ENCODE measurements around the gene SLFNL1. TPM values are rescaled to one million over a fixed set of nuclear protein-coding genes. Genes with fewer than 3 reads are reported as not detected.
A peak's percentile ranks its signal among the peaks of the same experiment; 100 is the strongest.

Gene SLFNL1
- under 1 TPM; 0.18 to 0.33 TPM for total RNA-seq

DNA sequence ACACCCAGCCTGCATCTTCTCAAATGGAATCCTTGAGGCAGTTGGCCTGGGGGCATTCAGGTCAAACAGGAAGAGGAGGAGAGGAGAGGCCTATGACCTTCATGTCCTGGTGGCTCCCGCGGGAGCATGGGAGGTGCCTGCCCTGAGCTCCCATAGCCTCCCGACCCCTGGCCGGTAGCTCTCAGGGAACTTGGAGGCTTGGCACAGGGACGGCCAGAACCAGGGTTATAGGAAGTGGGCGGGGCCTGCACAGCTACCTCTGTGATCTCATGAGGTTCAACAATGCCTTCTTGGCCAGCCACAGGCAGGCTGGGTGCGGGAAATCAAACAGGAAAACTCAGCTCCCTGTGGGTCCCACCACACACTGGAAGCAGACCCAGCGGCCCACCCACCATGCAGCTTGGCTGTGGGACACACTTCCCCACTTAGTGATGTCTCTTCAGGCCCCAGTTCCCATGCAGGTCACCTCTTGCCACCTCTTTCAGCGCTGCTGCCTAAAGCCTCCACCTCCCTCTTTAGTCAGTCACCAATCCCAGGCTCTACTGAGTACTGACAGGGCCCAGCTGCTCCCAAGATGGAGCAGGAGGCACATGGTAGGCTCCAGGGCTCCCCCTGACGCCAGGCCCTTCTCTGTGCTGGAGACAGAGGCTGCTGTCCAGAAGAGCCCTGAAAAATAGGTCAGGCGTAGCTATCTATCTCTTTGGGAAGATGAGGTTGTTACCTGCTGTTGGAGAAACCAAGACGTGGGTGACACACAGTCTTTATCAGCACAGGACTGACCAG, at the start of gene SLFNL1:
Gene SLFNL1, minus strand, starts transcription at position 200 of the 783 bp plus-strand sequence. CDS start 1,065 bp downstream, outside the sequence.
- no peak within 1 kb of the TSS for H3K4me3 Mint-ChIP-seq
- no peak for DNase-seq
- ChIA-PET CTCF (no interaction called here), POLR2A (interaction anchor here (1.4 to 2.0 kb wide), 4 partner anchors 14 to 42 kb away, joined by 4 to 10 read pairs (median 4); partner anchors contain the start of gene CTPS1)
- H3K9me3 Mint-ChIP-seq = no peaks in the 10 kb centered on the region
- H3K27me3 Mint-ChIP-seq = no peaks in the 10 kb centered on the region
- H3K36me3 Mint-ChIP-seq (ENCODE audit: low read depth) = peaks cover 11% of the 10 kb centered on the region
- peaks cover 11% of the 10 kb centered on the region for H3K4me1 Mint-ChIP-seq
- no peak within 1 kb of the TSS for H3K27ac Mint-ChIP-seq

DNA sequence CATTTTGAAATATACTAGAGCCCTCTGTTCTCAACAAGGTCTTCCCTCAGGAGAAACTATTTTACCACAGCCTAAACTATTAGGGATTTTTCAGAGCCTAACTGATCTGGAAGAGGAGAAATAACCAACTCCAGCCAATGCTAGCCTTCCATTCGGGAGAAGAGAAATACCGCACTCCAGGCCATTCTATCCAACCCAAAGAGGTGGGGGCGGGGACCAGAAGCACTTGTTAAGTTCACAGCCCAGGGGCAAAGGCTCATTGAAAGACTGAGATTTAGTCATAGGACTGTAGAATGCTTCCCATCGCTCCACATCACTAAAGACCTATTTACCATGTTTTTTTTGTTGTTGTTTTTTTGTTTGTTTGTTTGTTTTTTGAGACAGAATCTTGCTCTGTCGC, 35.4 kb upstream of the SLFNL1 start:
- no peak overlapping the region for H3K27ac Mint-ChIP-seq
- CTCF ChIA-PET = interaction anchor here (0.7 kb wide), 1 partner anchor 85 kb away, joined by 3 read pairs; no protein-coding TSS in a partner anchor
- H3K36me3 Mint-ChIP-seq (ENCODE audit: low read depth) = peaks cover 32% of the 10 kb centered on the region
- no peak for DNase-seq
- H3K27me3 Mint-ChIP-seq = no peaks in the 10 kb centered on the region
- H3K4me3 Mint-ChIP-seq = no peak overlapping the region
- H3K4me1 Mint-ChIP-seq = no peaks in the 10 kb centered on the region
- H3K9me3 Mint-ChIP-seq = no peaks in the 10 kb centered on the region
- POLR2A ChIA-PET = no interaction called here

DNA sequence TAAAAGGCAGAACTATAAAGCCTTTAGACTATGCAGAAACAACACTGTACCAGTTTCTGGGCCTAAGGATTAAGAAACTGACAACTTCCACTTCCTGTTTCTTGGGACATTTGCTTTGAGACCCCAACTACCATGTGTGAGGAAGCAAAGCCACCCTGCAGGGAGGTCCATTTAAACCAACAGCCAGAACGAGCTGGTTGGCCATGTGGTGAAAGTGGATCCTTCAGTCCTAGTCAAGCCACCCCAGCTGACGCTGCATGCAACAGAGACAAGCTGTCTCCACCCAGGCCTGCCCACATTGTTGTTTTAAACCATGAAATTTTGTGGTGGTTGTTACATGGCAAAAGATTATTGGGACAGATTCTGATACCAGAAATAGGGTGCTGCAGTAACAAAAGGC, 31.8 kb upstream of the SLFNL1 start:
- Mint-ChIP-seq H3K9me3 (no peaks in the 10 kb centered on the region), H3K27ac (no peak overlapping the region), H3K36me3 (ENCODE audit: low read depth) (peaks cover 16% of the 10 kb centered on the region), H3K4me1 (no peaks in the 10 kb centered on the region), H3K4me3 (no peak overlapping the region), H3K27me3 (no peaks in the 10 kb centered on the region)
- ChIA-PET CTCF (no interaction called here), POLR2A (no interaction called here)
- DNase-seq = no peak

DNA sequence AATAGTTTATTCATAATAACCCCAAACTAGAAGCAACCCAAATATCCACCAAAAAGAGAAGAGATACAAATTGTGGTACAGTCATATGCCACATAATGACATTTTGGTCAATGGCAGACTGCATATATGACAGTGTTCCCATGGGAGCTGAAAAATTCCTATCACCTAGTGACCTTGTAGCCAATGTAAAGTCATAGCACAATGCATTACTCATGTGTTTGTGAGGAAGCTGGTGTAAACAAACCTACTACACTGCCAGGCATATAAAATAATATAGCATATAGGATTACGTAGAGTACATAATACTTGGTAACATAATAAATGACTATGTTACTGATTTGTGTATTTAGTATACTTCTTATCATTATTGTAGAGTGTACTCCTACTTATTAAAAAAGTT, 29.5 kb upstream of the SLFNL1 start:
- H3K27ac Mint-ChIP-seq = no peak overlapping the region
- H3K9me3 Mint-ChIP-seq = no peaks in the 10 kb centered on the region
- H3K4me1 Mint-ChIP-seq = no peaks in the 10 kb centered on the region
- H3K27me3 Mint-ChIP-seq = no peaks in the 10 kb centered on the region
- ChIA-PET CTCF (no interaction called here), POLR2A (interaction anchor here (0.6 kb wide), 1 partner anchor 11 kb away, joined by 3 read pairs; no protein-coding TSS in a partner anchor)
- no peak overlapping the region for H3K4me3 Mint-ChIP-seq
- H3K36me3 Mint-ChIP-seq (ENCODE audit: low read depth) = peaks cover 12% of the 10 kb centered on the region
- no peak for DNase-seq

DNA sequence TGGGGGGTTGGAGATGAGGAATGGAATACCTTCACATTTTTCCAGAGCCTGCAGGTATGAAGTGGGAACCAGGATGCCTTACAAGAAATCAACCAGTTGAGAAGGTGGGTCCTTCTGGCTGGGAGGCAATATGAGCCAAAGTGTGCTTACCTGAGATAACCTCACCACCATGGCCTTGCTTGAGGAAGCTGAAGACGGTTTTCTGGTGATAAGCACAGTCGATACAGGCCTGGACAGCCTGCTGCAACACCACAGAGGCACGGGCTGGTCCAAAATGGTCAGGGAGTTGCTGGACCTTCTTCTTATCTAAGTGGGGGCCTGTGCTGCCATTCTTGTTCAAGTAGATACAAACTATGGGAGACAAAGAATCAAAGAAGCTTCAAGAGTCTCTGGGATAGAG, 27.0 kb upstream of the SLFNL1 start:
- Mint-ChIP-seq H3K27ac (no peak overlapping the region), H3K27me3 (no peaks in the 10 kb centered on the region), H3K36me3 (ENCODE audit: low read depth) (peaks cover 11% of the 10 kb centered on the region), H3K4me1 (peaks cover 9% of the 10 kb centered on the region), H3K4me3 (no peak overlapping the region), H3K9me3 (no peaks in the 10 kb centered on the region)
- ChIA-PET POLR2A (no interaction called here), CTCF (no interaction called here)
- DNase-seq = no peak

DNA sequence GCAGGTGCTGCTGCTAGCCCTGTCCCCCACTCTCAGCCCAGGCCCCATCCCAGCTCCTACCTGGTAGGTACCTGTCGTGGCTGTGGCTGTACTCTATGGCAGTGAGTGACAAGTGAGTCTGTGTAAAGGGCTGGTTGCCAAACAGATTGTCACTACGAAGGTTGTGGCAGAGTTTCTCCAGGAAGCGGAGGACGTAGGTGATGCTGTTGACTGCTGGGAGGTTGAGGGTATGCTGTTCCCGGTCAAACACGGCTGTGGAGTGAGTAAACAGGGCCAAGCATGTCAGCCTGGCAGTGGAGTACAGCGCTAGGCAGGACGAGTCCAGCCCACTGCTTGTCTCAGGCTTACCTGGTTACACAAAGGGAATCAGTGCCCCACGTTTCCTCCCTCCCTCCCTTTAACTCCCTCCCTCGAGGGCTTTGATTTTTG, 24.8 kb upstream of the SLFNL1 start:
- H3K9me3 Mint-ChIP-seq = no peaks in the 10 kb centered on the region
- POLR2A ChIA-PET = no interaction called here
- H3K27ac Mint-ChIP-seq = no peak overlapping the region

DNA sequence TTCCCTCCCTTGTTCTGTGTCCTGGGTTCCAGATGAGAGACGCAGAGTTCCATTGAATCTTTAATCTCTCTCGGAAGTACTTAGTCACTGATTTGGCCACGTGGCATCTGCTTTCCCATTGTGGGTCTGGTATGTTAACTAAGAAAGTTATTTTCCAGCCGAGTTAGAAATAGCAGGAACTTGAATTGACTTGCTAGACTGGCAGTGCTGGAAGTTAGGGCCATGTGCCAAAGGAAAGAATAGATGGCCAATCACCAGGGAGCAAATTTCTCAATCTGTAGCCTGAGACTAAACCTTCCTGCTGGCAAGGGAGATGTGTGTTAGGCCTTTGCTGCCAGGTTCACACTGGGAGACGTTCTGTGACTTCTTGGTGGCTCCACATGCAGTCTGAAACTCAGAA, 24.2 kb upstream of the SLFNL1 start:
- H3K9me3 Mint-ChIP-seq = no peaks in the 10 kb centered on the region
- POLR2A ChIA-PET = no interaction called here

More for the DNA sequence above, 24.8 kb upstream of the SLFNL1 start:
- H3K4me1 Mint-ChIP-seq = peaks cover 16% of the 10 kb centered on the region
- no peak for DNase-seq
- peaks cover 11% of the 10 kb centered on the region for H3K36me3 Mint-ChIP-seq (ENCODE audit: low read depth)
- no peaks in the 10 kb centered on the region for H3K27me3 Mint-ChIP-seq
- no peak overlapping the region for H3K4me3 Mint-ChIP-seq
- CTCF ChIA-PET = no interaction called here

DNA sequence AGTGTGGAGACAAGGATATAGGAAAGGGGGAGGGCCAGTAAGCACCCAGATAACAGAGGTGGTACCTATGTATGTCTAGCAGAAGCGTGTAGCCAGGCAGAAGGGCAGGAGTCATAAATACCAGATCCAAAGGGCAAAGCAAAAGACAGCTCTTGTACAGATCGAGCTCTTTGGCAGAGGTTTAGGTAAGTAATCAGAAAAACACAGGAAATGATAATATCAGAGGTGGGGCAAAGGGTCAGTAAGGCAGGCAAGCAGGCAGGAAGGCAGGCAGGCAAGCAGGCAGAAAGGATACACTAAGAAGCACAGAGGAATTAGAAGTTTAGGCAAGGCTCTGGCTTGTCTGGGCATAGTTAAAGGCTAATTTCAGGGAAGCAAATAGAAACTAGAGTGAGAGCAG, 22.7 kb upstream of the SLFNL1 start:
- no peaks in the 10 kb centered on the region for H3K9me3 Mint-ChIP-seq
- DNase-seq = no peak
- CTCF ChIA-PET = no interaction called here
- POLR2A ChIA-PET = interaction anchor here (0.9 kb wide), 1 partner anchor 64 kb away, joined by 4 read pairs; the partner anchor contains the start of gene CTPS1
- H3K4me3 Mint-ChIP-seq = no peak overlapping the region
- H3K27me3 Mint-ChIP-seq = no peaks in the 10 kb centered on the region
- peak overlapping the region; percentile 64 for H3K27ac Mint-ChIP-seq
- H3K36me3 Mint-ChIP-seq (ENCODE audit: low read depth) = peaks cover 17% of the 10 kb centered on the region
- peaks cover 16% of the 10 kb centered on the region for H3K4me1 Mint-ChIP-seq

More for the DNA sequence above, 24.2 kb upstream of the SLFNL1 start:
- no peaks in the 10 kb centered on the region for H3K27me3 Mint-ChIP-seq
- peaks cover 11% of the 10 kb centered on the region for H3K36me3 Mint-ChIP-seq (ENCODE audit: low read depth)
- no peak overlapping the region for H3K4me3 Mint-ChIP-seq
- CTCF ChIA-PET = no interaction called here
- no peak for DNase-seq
- peaks cover 16% of the 10 kb centered on the region for H3K4me1 Mint-ChIP-seq
- no peak overlapping the region for H3K27ac Mint-ChIP-seq

DNA sequence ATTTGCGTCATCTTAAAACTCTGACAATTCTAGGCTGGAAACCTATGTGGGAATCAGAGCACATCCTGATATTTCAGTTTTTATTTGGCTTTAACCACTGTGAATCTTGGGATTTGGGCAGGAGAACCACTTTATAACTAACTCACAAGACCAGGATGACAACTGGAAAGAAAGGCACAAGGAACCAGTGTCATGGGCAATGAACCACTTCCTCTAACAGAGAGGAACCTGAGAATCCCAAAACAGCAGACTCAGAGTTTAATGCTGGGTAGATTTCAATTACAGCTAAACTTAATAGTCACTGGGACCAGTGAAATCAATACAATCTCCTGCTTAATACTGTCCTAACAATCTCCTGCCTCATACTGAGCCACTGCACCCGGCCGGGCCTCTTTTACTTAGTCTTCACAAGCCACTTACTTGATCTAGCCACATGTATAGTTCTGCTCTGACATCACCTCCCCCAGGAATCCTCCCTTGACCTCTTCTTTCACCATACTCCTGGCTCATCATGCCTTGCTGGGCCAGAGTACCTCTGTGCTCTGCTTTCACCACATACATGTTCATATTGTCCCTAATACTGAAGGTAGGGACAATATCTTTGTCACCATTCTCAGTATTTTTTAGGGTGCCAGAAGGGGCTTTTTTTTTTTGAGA, 20.2 kb upstream of the SLFNL1 start:
- H3K27ac Mint-ChIP-seq = peak overlapping the region; percentile 31
- ChIA-PET CTCF (no interaction called here), POLR2A (no interaction called here)
- no peaks in the 10 kb centered on the region for H3K27me3 Mint-ChIP-seq
- peaks cover 20% of the 10 kb centered on the region for H3K36me3 Mint-ChIP-seq (ENCODE audit: low read depth)
- H3K4me3 Mint-ChIP-seq = no peak overlapping the region
- DNase-seq = no peak
- peaks cover 16% of the 10 kb centered on the region for H3K4me1 Mint-ChIP-seq
- H3K9me3 Mint-ChIP-seq = no peaks in the 10 kb centered on the region

DNA sequence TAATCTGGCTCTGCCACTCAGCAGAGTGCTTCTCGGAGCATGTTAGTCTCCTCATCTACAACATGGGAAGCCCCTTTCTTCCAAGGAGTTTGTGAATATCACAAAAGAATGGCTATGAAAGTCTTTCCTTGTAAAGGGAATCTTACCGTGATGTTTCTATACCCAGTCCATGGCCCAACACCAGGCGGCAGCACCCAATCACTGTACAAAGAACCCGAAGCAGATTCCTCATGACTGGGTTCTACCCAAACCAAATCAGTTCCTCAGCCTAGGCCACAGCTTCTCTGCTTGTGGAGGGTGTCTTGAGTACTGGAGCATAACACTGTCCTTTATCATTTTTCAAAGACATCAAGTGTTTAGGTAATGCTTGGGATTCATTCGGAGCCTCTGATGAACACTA, 16.6 kb upstream of the SLFNL1 start:
- no peak for DNase-seq
- Mint-ChIP-seq H3K27me3 (no peaks in the 10 kb centered on the region), H3K4me3 (no peak overlapping the region), H3K4me1 (peaks cover 7% of the 10 kb centered on the region), H3K9me3 (no peaks in the 10 kb centered on the region), H3K27ac (no peak overlapping the region), H3K36me3 (ENCODE audit: low read depth) (peaks cover 21% of the 10 kb centered on the region)
- ChIA-PET CTCF (interaction anchor here (0.9 kb wide), 1 partner anchor 87 kb away, joined by 3 read pairs; no protein-coding TSS in a partner anchor), POLR2A (interaction anchor here (1.5 kb wide), 1 partner anchor 19 kb away, joined by 4 read pairs; no protein-coding TSS in a partner anchor)

DNA sequence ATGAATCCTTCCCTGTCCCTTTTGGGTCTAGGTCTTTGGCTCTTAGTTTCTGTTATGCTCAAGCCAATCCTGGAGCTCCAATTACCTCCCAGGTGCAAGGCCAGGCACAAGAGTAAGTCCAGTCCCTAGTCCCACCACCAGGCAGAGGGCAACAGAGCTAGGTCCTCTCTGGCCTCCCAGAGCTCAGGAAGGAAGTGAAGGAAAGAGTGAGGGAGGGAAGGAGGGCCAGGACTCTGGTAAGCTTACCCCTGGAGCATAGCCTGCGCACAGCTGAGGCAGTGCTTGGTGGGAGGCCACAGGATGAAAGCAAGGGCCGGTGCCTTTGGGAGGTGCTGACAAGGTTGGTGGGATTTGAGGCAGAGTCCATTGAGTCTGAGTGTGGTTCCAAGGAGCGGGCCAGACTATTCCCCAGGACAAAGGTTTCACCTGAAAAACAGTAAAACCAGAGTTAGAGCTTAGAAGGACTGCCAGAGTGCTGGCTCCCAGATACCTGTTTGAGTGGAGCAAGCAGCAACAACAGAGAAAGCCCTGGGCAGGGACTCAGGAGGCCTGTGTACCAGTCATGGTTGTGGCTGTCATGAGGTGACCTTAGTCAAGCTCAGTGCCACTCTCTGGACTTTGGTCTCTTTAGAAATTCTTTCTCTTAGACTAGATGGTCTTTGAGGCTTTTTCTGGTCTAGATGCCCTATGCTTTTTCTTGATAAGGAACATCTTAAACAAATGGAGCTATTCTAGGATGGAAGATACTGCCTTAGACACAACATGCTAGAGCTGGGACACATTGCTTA, 15.8 kb upstream of the SLFNL1 start:
- ChIA-PET POLR2A (interaction anchor here (1.5 kb wide), 1 partner anchor 18 kb away, joined by 4 read pairs; no protein-coding TSS in a partner anchor), CTCF (interaction anchor here (0.9 kb wide), 1 partner anchor 86 kb away, joined by 3 read pairs; no protein-coding TSS in a partner anchor)
- no peak for DNase-seq
- Mint-ChIP-seq H3K4me3 (no peak overlapping the region), H3K4me1 (peaks cover 4% of the 10 kb centered on the region), H3K27ac (no peak overlapping the region), H3K27me3 (no peaks in the 10 kb centered on the region), H3K36me3 (ENCODE audit: low read depth) (peaks cover 20% of the 10 kb centered on the region), H3K9me3 (no peaks in the 10 kb centered on the region)

DNA sequence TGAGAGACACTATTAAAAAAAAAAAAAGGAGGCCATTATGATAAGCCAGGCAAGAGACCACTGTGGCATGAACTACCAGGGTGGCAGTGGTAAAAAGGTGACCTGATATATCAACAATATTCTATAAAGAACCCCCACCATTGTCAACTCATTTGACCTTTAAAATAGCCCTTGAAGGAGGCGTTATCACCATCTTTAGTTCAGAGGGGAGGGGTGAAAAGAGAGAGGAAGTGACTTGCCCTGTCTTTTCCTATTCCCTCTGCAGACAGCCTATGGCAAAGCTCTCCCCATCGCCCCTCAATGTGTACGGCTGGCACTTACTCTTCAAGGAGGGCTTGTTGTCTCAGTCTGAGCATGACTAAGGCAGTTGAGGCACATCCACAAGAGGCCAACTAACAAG, 11.7 kb upstream of the SLFNL1 start:
- POLR2A ChIA-PET = no interaction called here
- Mint-ChIP-seq H3K4me1 (no peaks in the 10 kb centered on the region), H3K27ac (peak overlapping the region; percentile 23), H3K4me3 (no peak overlapping the region), H3K36me3 (ENCODE audit: low read depth) (peaks cover 21% of the 10 kb centered on the region), H3K27me3 (no peaks in the 10 kb centered on the region), H3K9me3 (no peaks in the 10 kb centered on the region)
- CTCF ChIA-PET = no interaction called here
- DNase-seq = no peak

DNA sequence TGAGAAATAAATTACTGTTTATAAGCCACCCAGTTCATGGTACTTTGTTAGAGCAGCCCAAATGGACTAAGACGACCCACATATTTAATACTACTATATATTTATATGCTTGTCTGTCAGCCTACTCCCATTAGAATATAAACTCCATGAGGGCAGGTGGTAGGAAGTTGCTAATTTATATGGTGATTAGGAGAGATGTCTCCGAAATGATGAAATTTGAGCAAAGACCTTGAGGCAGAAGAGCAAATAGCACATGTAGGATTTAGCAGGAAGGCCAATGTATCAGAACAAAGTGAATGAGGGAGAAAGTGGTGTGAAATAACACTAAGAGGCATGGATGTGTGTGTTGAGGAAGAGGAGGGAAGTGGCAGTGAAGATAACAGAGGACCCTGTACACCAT, 10.6 kb upstream of the SLFNL1 start:
- H3K36me3 Mint-ChIP-seq (ENCODE audit: low read depth) = peaks cover 24% of the 10 kb centered on the region
- ChIA-PET POLR2A (no interaction called here), CTCF (no interaction called here)
- H3K4me1 Mint-ChIP-seq = no peaks in the 10 kb centered on the region
- H3K27me3 Mint-ChIP-seq = no peaks in the 10 kb centered on the region
- H3K9me3 Mint-ChIP-seq = no peaks in the 10 kb centered on the region
- H3K4me3 Mint-ChIP-seq = no peak overlapping the region
- no peak for DNase-seq
- H3K27ac Mint-ChIP-seq = no peak overlapping the region

All from activated CD4-positive, alpha-beta memory T cell treated with anti-CD3 and anti-CD28 coated beads, Interleukin-2, amount 10 ng/mL, durations not matched to agents 7 days and 5 days (primary cell).